ACC112 (cell line): ENCODE measurements around the gene RIPK4.

ENCODE experiments used
- H2AFZ ChIP-seq: fragments of 200-600 bp; sonication (generic); one replicate; pipeline ENCODE4 v1.6.0; 2017; ENCODE audit warnings: antibody characterized with exemption, low read length; ENCODE audit not compliant: unreplicated experiment
- H3K27ac ChIP-seq: fragments of 200-600 bp; sonication (generic); 2 replicates; pipeline ENCODE4 v1.5.1; 2014; ENCODE audit warnings: low read depth, mild to moderate bottlenecking, antibody characterized with exemption, low read length, moderate library complexity
- H3K27me3 ChIP-seq: fragments of 200-600 bp; sonication (generic); 2 replicates; pipeline ENCODE4 v1.6.1; 2014; ENCODE audit warnings: mild to moderate bottlenecking, antibody characterized with exemption, low read length, moderate library complexity, mixed read lengths; ENCODE audit not compliant: insufficient read depth
- H3K36me3 ChIP-seq: fragments of 200-600 bp; sonication (generic); 2 replicates; pipeline ENCODE4 v1.6.1; 2016; ENCODE audit warnings: mild to moderate bottlenecking, antibody characterized with exemption, low read length, moderate library complexity, mixed read lengths; ENCODE audit not compliant: insufficient read depth
- H3K4me1 ChIP-seq: fragments of 200-600 bp; sonication (generic); one replicate; pipeline ENCODE4 v1.6.1; 2016; ENCODE audit warnings: low read length, mixed read lengths; ENCODE audit not compliant: insufficient read depth, unreplicated experiment, control insufficient read depth
- H3K4me3 ChIP-seq: fragments of 200-600 bp; sonication (generic); 2 replicates; pipeline ENCODE4 v1.5.1; 2014; ENCODE audit warnings: mild to moderate bottlenecking, low read depth, low read length
- H3K79me2 ChIP-seq: fragments of 200-600 bp; sonication (generic); one replicate; pipeline ENCODE4 v1.6.0; 2016; ENCODE audit warnings: low read length; ENCODE audit not compliant: control insufficient read depth, unreplicated experiment, insufficient read depth

Gene RIPK4

DNA sequence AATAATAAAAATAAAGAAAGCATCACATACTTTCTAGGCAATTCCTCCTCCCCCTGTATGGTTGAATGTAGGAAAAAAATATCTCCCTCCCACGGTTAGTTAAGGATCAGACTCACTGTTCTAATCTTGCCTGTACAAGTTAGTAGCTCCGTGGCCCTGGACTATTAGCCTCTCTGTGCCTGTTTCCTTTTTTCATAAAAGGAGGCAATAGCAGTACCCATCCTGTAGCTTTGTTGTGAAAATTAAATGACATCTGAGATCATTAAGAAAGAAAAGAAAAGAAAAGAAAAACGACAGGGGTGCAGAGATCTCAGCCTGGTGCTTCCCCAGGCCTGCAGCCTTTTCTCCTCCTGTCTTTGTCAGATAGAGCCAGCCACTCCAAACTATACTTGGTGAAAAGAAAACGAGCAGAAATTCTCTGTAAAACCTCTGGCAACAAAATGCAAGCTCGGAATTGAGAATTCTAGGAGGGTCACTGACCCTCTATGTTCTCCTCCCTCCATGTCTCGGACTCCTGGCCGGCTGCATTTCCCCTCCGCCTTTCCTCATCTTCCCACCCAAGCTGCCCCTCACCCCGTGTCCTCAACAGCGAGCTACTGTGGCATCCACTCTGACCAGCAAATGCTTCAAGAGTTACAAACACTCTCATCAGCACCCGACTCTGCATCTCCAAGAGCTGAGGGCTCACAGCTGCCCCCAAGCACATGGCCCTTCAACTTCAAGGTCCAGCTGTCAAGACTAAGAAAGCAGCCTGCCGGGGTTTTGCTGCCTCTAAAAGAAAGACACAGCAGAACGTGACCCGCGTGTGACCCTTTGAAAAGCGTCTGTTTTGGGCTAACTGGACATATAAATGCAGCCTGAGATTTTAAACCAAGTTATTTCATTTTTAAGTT lies 13.6 kb downstream of the RIPK4 start:
- no peaks in the 10 kb centered on the region for H3K27me3 ChIP-seq
- no peak overlapping the region for H3K27ac ChIP-seq

GRCh38 chr21:41752231-41752681 lies 14.6 kb downstream of the RIPK4 start:
- H3K79me2 ChIP-seq = no peaks in the 10 kb centered on the region
- no peaks in the 10 kb centered on the region for H3K27me3 ChIP-seq
- H3K36me3 ChIP-seq = no peaks in the 10 kb centered on the region

More for the DNA sequence above, 13.6 kb downstream of the RIPK4 start:
- Histone ChIP-seq H3K79me2 (no peaks in the 10 kb centered on the region), H3K36me3 (no peaks in the 10 kb centered on the region), H3K4me3 (no peak overlapping the region), H3K4me1 (peaks cover 29% of the 10 kb centered on the region), H2AFZ (no peak overlapping the region)

DNA sequence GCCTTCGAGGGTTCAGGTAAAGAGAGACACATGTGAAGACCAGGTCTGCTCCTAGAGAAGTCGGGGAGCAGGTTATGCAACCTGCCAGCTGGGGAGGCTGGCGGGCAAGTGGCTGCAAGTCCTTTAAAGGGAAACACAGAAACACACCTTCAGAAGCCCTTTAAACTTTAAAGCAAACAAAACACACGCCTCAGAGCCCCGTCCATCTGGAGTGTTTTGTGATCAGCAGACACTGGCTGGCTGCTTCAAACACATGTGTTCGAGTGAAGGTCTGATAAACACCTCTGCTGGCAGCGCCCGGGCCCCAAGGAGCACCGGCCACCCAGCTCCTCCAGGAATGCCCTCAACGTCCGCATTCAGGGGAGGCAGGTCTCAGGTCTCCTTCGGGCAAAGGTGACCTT lies 15.2 kb downstream of the RIPK4 start:
- Histone ChIP-seq H3K27me3 (no peaks in the 10 kb centered on the region), H3K27ac (no peak overlapping the region), H3K4me3 (no peak overlapping the region), H2AFZ (no peak overlapping the region), H3K4me1 (peaks cover 29% of the 10 kb centered on the region), H3K79me2 (no peaks in the 10 kb centered on the region), H3K36me3 (no peaks in the 10 kb centered on the region)

More at GRCh38 chr21:41752231-41752681, 14.6 kb downstream of the RIPK4 start:
- Histone ChIP-seq H2AFZ (no peak overlapping the region), H3K4me1 (peaks cover 29% of the 10 kb centered on the region), H3K4me3 (no peak overlapping the region), H3K27ac (no peak overlapping the region)

DNA sequence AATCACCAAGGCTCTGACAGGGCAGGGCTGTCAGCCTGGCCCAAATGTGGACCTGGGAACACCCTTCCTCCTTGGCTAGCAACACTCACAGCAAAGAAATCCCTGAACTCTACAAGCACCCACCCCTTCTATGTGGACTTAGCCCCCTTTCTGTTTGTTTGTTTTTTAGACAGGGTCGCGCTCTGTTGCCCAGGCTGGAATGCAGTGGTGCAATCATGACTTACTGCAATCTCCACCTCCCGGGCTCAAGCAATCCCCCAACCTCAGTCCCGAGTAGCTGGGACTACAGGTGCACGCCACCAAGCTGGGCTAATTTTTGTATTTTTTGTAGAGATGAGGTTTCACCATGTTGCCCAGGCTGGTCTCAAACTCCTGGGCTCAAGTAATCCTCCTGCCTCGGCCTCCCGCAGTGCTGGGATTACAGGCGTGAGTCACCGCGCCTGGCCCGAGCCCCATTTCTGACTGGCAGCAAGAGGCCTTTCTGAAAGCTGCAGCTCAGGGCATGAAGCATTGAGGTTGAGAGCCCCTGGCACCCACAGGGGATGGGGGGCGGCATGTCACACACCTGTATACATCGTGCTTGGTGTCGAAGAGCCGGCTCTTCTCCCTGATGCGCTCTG lies 16.2 kb downstream of the RIPK4 start:
- Histone ChIP-seq H3K4me3 (no peak overlapping the region), H3K27ac (no peak overlapping the region), H3K36me3 (no peaks in the 10 kb centered on the region), H3K79me2 (no peaks in the 10 kb centered on the region), H2AFZ (no peak overlapping the region), H3K4me1 (peaks cover 29% of the 10 kb centered on the region), H3K27me3 (no peaks in the 10 kb centered on the region)

DNA sequence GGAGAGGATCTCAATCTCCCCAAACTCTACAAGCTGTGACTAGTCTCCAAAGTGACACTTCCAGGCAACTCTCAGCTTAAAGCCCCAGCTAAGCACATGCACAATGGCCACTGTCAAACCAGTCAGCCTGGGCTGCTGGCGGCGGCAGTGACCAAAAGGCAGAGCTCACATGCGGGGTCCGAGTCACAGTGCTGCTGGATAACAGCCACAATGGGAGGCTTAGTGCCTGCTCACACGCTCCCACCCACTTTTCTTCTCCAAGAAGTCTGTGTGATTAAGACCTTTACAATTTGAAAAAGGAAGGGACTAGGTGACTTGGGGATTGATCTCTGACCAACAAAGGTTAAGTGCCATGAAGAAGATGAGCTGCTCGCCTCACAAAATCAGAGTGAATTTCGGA lies 16.8 kb downstream of the RIPK4 start:
- Histone ChIP-seq H3K27ac (no peak overlapping the region), H3K79me2 (no peaks in the 10 kb centered on the region), H3K27me3 (no peaks in the 10 kb centered on the region), H3K4me1 (peaks cover 29% of the 10 kb centered on the region), H3K4me3 (no peak overlapping the region), H3K36me3 (no peaks in the 10 kb centered on the region), H2AFZ (no peak overlapping the region)

- no peaks in the 10 kb centered on the region for H3K36me3 ChIP-seq
- no peaks in the 10 kb centered on the region for H3K79me2 ChIP-seq
- H3K27me3 ChIP-seq = no peaks in the 10 kb centered on the region
- peaks cover 29% of the 10 kb centered on the region for H3K4me1 ChIP-seq
- H3K27ac ChIP-seq = no peak overlapping the region
- H3K4me3 ChIP-seq = no peak overlapping the region
- no peak overlapping the region for H2AFZ ChIP-seq
Measured at GRCh38 chr21:41749286-41749685, 17.6 kb downstream of the RIPK4 start.

DNA sequence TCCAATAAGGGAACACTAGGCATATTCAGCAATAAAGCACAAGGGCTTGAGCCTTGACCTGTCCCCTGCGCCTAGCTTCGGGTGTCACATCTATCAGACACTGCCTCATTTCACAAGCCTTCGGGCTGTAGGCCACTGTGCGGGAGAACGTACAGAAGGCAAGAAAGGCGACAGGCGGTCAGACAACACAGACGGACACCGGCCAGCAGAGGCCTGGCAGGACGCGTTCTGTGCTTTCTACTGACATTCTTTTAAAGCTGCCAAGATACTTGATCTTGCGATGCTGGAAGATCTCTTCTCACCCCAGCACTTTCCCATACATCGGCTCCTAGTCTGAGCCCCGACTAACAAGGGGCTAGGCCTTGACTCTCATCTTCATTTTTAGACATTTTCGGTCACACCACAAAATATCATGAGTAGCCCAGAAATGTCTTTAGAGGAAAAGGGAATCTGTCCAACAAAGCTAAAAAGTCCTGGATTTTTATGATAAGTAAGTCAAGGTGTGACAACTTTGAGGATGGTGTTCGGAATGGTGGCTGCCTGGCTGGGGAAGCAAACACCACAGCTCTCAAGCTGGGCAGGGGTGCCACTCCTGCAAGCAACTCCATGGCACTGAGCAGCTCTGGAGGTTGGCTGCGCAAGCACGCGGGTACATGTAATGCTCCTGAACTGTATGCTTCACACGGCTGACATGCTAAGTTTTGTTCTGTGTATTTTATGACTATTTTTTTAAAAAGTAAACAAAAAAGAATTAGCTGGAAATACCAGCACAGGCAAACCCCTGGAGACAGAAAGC lies 18.7 kb downstream of the RIPK4 start:
- no peaks in the 10 kb centered on the region for H3K36me3 ChIP-seq
- no peak overlapping the region for H3K27ac ChIP-seq
- H3K4me3 ChIP-seq = no peak overlapping the region
- no peaks in the 10 kb centered on the region for H3K27me3 ChIP-seq
- H3K4me1 ChIP-seq = peaks cover 29% of the 10 kb centered on the region
- H2AFZ ChIP-seq = no peak overlapping the region
- no peaks in the 10 kb centered on the region for H3K79me2 ChIP-seq

DNA sequence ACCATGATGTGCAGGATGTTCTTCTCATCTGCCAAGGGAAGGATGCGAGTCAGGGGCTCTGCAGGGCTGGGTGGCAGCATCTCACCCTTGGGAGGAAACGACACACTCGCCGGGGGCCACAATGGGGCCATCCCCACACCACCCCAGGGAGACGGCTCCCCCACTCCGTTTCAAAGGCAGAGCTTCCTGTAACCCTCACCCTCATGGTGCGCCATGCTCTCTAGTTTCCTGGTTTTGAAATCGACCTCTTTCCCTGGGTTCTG lies 20.2 kb downstream of the RIPK4 start:
- Histone ChIP-seq H3K4me1 (peaks cover 18% of the 10 kb centered on the region), H3K27me3 (no peaks in the 10 kb centered on the region), H3K4me3 (no peak overlapping the region), H3K79me2 (no peaks in the 10 kb centered on the region), H3K27ac (no peak overlapping the region), H3K36me3 (no peaks in the 10 kb centered on the region), H2AFZ (no peak overlapping the region)

DNA sequence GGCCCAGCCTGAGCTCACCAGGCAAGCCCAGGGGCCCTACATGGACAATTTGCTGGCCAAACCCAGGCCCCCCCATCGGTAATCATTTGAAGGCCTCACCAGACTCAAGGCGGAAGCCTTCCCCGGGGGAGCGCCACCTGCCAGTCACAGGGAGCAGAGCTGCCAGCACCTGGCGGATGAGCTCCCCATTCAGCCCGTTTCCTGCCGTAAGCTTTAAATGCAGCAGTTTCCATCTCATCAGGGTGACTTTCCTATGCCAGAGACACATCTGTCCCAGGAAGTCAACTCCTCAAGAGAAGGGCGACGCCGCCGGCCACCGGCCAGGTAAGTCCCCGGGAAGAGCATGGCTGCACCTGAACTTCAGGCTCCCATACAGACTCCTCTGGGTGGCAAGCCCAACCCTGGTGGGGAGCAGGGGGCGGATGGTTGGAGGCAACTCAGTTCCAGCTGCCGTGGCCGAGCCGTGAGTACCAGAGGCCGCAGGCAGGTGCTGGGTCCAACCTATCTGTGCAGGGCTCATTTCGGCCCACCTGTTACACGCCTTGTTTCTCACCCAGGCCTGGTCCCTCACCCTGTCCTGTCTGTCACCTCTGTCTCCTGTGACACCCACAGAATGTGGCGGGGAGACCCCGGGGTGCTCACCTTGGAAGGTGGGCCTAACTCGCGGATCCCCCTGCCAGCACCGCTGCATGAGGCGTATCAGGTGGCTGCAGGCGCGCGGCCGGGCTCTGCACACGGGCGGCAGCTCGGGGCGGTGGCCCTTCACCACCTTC lies 20.7 kb downstream of the RIPK4 start:
- Histone ChIP-seq H3K4me3 (no peak overlapping the region), H3K79me2 (no peaks in the 10 kb centered on the region), H3K4me1 (peaks cover 14% of the 10 kb centered on the region), H3K27ac (no peak overlapping the region), H3K36me3 (no peaks in the 10 kb centered on the region), H2AFZ (no peak overlapping the region), H3K27me3 (no peaks in the 10 kb centered on the region)
